B cell (primary cell): ENCODE measurements around the gene IL7R.

Experiments
- CTCF ChIP-seq: fragments of 200-600 bp; IDR thresholded peaks from one replicate; pipeline ENCODE4 v1.8.0; 2022; ENCODE audit warnings: antibody characterized with exemption, mild to moderate bottlenecking
- EZH2 ChIP-seq: IDR thresholded peaks from 2 replicates; pipeline ENCODE4 v1.6.1; 2012; ENCODE audit warnings: borderline replicate concordance, low read depth, mild to moderate bottlenecking, moderate library complexity, low read length; ENCODE audit not compliant: insufficient read depth, poor library complexity, severe bottlenecking

GRCh38 chr5:35855187-35855586, 1.5 kb upstream of the IL7R start:
- TF ChIP-seq CTCF = no peak
- no peak for TF ChIP-seq EZH2
